Activated CD8-positive, alpha-beta memory T cell treated with anti-CD3 and anti-CD28 coated beads, Interleukin-2, amount 50 U/mL, for 48 hours (primary cell): Measurements from ENCODE around the gene NEU3.
A peak's percentile ranks its signal among the peaks of the same experiment; 100 is the strongest.
"Not testable (repeated sequence)": the region's sequence is repeated elsewhere in the genome, so short reads cannot be mapped to it uniquely, and the experiment has no call there.

Source experiments
- DNase-seq: peaks from one replicate; pipeline ENCODE4 v3.0.0-alpha.2; 2020

NEU3 gene, protein sequence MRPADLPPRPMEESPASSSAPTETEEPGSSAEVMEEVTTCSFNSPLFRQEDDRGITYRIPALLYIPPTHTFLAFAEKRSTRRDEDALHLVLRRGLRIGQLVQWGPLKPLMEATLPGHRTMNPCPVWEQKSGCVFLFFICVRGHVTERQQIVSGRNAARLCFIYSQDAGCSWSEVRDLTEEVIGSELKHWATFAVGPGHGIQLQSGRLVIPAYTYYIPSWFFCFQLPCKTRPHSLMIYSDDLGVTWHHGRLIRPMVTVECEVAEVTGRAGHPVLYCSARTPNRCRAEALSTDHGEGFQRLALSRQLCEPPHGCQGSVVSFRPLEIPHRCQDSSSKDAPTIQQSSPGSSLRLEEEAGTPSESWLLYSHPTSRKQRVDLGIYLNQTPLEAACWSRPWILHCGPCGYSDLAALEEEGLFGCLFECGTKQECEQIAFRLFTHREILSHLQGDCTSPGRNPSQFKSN

DNA sequence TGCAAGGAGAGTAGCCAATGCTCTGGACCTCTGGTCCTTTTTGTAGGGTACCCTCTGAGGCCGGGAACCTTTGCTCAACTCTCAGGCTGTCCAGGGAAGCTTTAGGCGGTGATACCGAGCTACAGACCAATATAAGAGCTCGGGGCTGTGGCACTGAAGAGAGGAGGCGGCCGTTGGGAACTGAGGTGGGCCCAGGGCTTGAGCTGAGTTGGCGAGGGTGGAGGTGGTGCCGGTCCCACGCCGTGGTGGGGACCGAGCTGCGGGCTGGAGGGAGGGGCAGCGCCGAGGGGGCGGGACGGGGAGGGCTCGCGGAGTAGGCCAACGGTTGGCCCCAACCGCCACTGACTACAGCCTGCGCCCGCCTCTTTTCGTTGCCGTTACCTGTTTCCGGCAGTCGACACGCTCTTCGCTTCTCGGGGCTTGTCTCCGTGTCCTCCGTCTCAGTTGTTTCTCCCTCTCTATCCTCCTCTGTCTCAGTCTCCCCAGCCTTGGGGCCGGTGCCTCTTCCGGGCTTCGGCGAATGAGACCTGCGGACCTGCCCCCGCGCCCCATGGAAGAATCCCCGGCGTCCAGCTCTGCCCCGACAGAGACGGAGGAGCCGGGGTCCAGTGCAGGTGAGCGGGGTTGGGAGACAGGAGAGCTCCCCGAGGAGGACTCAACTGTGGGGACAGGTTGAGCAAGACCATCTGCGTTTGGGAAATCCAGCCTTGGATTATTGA is at the start of gene NEU3:
Gene NEU3 (plus strand): TSS at position 393 of the 719 bp plus-strand sequence. CDS start 128 bp downstream, at position 521.
- peak; percentile 91 for DNase-seq

DNA sequence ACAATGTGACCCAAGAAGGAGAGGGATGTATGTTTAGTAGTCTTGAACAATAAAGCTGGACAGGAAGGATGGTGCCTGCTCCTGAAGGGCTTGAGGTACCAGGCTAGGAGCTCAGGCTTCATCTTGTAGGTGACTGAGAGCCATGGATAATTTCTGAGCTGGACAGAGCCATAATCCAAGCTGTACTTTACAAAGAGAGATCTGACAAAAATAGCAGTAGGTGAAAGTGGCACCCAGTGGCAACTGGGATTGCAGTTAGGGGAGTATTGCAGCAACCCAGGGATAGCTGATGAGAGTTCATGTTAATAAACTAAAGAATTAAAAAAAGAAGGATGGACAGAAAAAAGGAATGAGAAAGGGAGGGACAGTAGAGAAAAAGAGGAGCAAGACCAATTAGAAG is 47.2 kb upstream of the NEU3 start:
- no peak for DNase-seq

- DNase-seq: no peak
Observed at GRCh38 chr11:74942073-74942759, 46.5 kb upstream of the NEU3 start.

GRCh38 chr11:74948546-74948897 is 40.2 kb upstream of the NEU3 start:
- DNase-seq: no peak

- peak; percentile 96 for DNase-seq
Observed at GRCh38 chr11:74948898-74949752, 39.6 kb upstream of the NEU3 start, which contains the start of the genes SPCS2 and XRRA1. Gene SPCS2, plus strand, starts transcription at chr11:74949266. Its CDS starts 20 bp downstream, at chr11:74949286. Gene XRRA1, minus strand, starts transcription at chr11:74949091. Its CDS starts 8,213 bp downstream, at chr11:74940878.

DNA sequence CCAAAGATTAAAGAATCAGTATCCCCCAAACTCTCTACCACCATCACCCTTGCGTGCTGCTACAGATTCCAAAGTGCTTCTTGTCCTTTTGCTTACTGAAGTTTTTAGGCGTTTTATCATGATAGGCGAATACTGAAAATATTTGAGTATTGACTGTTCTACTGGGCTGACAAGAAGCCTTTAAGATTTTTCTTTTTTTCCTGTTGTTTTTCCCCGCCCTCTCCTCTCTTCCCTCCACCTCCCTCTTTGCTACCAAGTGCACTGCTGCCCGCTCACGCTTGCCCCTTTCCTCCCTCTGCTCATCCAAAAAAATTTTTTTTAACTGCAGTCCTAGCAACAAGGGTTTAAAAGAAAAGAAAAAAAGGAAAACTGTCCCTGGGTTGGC is 39.0 kb upstream of the NEU3 start:
- no peak for DNase-seq

GRCh38 chr11:74950374-74950969 is 38.3 kb upstream of the NEU3 start:
- no peak for DNase-seq

- no peak for DNase-seq
Observed at GRCh38 chr11:74951226-74951625, 37.5 kb upstream of the NEU3 start.

GRCh38 chr11:74952752-74953151 is 36.0 kb upstream of the NEU3 start:
- no peak for DNase-seq

GRCh38 chr11:74953451-74953850 is 35.3 kb upstream of the NEU3 start:
- no peak for DNase-seq

DNA sequence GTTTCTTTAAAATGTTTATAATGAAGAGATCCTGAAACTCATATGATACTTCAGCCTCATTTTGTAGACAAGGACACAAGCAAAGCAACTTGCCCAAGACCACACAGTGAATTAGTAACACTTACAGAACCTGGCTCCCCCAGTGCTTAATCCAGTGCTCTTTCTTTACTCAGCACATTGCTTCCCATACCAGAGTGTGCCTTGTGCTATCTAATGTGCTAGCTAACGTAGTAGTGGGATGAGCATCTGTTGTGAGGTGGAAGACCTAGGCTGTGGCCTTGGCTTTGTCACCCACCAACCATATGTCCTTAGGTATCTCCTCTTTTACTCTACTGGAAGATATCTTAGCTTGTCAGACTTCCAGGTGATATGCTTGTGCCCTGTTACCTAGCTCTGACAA is 34.5 kb upstream of the NEU3 start:
- no peak for DNase-seq

- DNase-seq: no peak
Observed at GRCh38 chr11:74956397-74957015, 32.2 kb upstream of the NEU3 start.

DNA sequence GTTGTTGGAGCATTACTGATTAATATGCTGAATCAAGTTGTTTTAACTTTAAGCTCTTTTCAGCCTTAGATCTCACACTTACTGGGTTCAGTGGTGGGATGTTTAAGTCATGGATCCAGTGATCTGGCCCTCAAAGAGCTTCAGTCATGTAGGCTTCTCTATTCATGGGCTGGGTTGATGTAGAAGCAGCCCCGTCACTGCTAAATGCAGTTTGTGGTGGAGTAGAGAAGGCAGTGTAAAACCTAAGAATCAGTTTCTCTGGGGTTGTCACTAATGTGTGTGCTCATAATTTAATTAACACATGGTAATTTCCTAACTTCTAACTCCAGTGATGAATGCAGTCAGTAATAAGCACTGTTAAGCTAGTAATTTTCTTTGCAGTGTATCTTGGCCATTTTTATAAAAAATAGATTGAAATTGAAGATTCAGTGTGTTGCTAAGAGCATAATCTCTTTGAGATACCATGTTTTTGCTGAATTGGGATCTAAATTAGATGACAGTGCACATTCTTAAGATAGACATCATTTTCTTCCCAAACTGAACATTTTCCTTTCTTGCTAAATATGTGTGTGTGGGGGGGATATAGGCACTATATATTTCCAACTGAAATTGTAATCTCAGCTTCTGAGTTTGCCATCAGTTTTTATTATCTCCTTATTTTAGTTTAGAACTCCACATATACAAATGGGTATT is 30.6 kb upstream of the NEU3 start:
- DNase-seq: no peak

DNA sequence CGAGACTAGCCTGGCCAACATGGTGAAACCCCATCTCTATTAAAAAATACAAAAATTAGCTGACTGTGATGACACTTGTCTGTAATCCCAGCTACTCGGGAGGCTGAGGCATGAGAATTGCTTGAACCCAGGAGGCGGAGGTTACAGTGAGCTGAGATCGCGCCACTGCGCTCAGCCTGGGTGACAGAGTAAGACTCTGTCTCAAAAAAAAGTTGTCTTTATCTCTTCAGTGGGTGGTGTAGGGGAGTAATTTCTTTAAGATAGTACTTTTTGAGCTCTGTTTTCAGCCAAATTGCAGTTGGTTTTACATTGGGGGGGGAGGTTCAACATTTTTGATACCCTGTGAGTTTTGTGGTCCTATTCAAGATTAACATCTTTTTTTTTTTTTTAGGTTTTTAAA is 28.6 kb upstream of the NEU3 start:
- not testable (repeated sequence) for DNase-seq

DNA sequence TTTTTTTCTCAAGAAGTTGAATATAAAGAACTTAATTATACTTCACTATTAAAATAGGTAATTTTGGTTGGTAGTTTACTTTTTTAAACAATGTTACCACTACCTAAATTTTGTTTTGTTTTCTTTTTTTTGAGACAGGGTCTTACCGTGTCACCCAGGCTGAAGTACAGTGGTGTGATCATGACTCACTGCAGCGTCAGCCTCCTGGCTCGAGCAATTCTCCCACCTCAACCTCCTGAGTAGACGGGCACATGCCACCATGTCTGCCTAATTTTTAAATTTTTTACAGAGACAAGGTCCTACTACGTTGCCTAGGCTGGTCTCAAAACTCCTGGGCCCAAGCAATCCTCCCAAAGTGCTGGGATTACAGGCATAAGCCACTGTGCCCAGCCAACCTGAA is 22.1 kb upstream of the NEU3 start:
- DNase-seq: no peak

- DNase-seq: no peak
Observed at GRCh38 chr11:74970852-74971395, 17.8 kb upstream of the NEU3 start.

- no peak for DNase-seq
Observed at GRCh38 chr11:74971424-74971823, 17.3 kb upstream of the NEU3 start.

DNA sequence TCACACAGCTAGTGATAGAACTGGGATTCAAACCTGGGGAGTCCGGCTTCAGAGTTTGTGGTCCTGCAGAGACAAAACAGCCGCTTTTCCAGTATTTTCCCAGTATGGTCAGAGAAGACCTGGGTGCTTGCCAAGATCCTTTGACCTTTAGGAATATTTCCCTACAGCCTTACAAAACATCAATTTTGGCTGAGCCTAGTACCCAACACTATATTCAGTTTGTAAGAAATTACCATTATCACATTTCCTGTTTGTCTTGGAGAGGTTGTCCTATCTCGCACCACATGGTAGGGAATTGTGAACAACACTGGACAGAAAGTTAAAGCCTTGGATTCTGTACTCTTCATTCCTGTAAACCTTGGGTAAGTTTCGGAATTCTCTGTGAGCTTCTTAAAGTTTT is 10.7 kb upstream of the NEU3 start:
- no peak for DNase-seq

GRCh38 chr11:74980634-74981033 is 8.1 kb upstream of the NEU3 start:
- no peak for DNase-seq

DNA sequence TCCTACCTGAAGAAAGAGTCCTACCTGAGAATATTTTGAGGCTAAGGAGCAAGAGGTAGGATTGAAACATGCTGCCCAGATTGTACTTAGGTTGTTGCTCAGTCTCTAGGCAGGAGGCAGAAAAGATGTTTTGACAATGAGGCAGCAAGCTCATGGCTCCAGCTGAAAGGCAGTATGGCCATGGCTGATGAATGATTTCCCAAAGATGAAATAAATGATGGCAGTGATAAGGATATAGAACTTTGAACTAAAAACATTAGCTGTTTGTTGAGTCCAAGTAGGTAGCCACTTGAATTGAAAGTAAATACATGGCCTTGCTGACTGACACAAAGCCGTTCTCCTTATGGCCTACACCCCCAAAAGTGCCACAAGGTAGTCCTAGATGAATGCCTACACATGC is 6.8 kb upstream of the NEU3 start:
- DNase-seq: no peak

- no peak for DNase-seq
Observed at GRCh38 chr11:74984070-74984469, 4.7 kb upstream of the NEU3 start.
